ENCODE measurements around the gene ZP4.

ZP4 gene

GRCh38 chr1:237890822-237891221 lies at the start of gene ZP4:
ZP4 (minus strand) TSS chr1:237890922; CDS start chr1:237890635, 287 bp downstream.
- no peak for DNase-seq

DNA sequence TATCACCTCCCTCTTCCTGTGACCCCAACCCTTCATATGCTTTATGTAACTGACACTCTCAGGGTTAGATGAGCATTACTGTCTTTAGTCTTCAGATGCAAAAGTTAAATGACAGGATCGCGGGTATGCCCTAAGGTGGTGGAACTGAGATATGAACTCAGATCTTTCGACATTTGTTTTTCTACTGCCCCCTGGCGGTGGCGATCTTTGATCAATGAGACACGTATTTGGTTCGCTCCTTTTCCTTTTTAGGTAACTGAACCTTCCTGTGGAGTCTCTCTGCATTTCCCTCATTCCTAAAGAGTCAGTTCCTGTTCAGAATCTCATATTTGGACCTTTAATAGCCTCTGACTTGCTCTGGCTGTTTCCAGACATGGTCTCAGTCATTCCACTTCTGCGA lies 47.8 kb upstream of the ZP4 start:
- DNase-seq = peak; percentile 4

- no peak for DNase-seq
These were observed 47.3 kb upstream of the ZP4 start for GRCh38 chr1:237938068-237938467.

DNA sequence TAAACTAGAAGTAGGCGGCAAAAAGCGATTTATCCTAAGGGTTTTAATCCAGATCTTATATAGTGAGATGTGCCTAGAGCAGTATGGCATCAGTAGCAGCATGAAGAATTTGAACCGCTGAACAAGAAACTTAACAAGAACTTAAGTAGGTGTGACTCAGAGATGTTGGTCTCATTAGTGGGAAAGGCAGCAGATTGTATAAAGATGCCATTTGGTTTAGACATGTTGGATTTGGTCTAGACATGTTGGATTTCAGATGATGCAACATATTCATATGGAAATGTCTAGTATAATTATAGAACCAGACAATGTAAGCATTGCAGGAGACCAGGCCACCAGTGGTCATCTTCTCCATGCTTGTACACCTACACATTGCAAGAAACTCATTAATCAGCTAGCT lies 42.1 kb upstream of the ZP4 start:
- no peak for DNase-seq

GRCh38 chr1:237931581-237931980 lies 40.9 kb upstream of the ZP4 start:
- DNase-seq = no peak

DNA sequence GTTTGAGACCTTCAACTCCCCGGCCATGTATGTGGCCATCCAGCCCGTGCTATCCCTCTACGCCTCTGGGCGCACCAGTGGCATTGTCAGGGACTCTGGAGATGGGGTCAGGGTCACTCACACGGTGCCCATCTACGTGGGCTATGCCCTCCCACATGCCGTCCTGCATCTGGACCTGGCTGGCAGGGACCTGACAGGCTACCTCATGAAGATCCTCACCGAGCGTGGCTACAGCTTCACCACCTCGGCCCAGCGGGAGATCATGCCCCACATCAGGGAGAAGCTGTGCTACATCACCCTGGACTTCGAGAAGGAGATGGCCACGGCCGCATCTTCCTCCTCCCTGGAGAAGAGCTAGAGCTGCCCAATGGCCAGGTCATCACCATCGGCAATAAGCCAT lies 36.5 kb upstream of the ZP4 start:
- no peak for DNase-seq

- no peak for DNase-seq
These were observed 30.6 kb upstream of the ZP4 start for GRCh38 chr1:237921306-237921705.

GRCh38 chr1:237913345-237913744 lies 22.6 kb upstream of the ZP4 start:
- DNase-seq = no peak

- DNase-seq = no peak
These were observed 21.2 kb upstream of the ZP4 start for GRCh38 chr1:237911911-237912310.

GRCh38 chr1:237910834-237911233 lies 20.1 kb upstream of the ZP4 start:
- DNase-seq = no peak

- DNase-seq = no peak
These were observed 13.2 kb upstream of the ZP4 start for GRCh38 chr1:237903961-237904360.

DNA sequence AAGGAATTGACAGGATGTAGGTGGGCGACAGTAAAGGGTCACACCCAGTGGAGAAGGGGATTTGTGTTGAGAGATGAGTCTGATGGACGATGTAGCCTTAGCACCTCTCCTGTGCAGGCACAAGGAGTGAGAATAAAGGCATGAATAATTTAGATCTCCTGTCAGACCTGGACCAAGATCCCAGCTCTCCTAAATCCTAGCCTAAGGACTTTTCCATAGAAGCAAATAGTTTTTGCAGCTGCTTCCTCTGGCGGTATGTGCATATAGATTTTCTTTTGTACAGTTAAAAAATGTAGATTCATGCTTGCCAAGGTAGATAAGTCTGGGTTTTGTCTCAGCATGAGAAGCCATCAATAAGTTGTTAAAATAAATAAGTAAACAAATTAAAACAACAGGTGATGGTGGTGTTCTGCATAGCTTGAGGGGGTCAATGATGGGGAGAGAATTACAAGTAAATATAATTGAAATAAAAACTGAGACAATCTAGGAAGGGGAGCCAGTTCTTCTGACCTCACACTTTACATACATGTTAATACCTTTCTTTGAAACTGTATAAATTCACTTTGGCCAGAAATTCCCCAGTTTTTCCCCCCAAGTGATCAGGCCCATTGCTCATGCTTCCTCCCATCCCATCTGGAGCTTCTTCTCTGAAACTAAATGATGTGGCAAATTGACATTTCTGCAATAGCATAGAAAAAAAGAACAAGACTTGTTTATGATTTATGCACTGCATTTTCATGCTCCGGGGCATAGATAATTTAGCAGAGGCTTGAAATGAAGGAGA lies 12.4 kb upstream of the ZP4 start:
- DNase-seq = no peak

- peak; percentile 2 for DNase-seq
These were observed 10.7 kb upstream of the ZP4 start for GRCh38 chr1:237901299-237901934.

- no peak for DNase-seq
These were observed 4.9 kb upstream of the ZP4 start for GRCh38 chr1:237895630-237896029.

- no peak for DNase-seq
These were observed 3.4 kb upstream of the ZP4 start for GRCh38 chr1:237894131-237894530.

DNA sequence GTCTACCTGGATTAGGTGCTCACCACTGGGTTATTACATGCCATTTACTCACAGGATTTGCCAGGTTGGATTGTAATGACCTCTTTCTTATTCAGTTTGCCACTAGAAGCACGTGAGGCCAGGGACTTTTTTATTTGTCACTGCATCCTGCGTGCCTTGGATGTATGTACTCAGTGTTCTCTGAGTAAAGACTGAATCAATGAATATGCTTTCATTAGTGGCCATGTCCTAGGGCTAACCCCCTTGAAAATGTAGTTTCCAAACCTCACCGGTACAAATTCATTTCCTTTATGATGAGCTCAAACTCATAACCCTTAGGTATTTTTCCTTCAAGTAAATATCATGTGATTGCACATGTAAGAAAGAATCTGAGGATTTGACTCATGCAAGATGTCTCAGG lies 1.3 kb upstream of the ZP4 start:
- DNase-seq = no peak

- DNase-seq = no peak
These were observed 544 bp upstream of the ZP4 start for GRCh38 chr1:237891266-237891665.

GRCh38 chr1:237890416-237890815 lies 306 bp downstream of the ZP4 start:
- no peak for DNase-seq

- DNase-seq = no peak
These were observed 2.6 kb downstream of the ZP4 start for GRCh38 chr1:237888143-237888542.

DNA sequence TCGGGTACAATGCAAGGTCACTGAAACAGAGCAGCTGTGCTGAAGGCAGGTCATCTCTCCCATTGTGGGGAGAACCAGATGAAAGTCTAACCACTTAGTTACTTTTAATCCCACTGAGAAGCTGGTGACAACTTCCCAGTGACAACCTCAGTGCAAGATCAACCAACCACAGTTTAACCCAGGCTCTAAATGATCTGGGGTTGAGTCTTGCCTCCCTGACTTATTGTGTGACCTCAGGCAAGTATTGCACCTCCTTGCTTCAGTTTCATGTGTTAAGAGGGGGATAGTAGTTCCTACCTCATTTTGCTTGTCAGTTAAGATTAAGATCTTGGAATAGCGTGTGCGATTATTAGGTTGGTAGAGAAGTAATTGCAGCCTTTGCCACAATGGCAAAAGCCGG lies 3.2 kb downstream of the ZP4 start:
- DNase-seq = no peak

GRCh38 chr1:237884237-237884636 lies 6.5 kb downstream of the ZP4 start:
- no peak for DNase-seq

GRCh38 chr1:237879195-237879594 lies 11.5 kb downstream of the ZP4 start:
- DNase-seq = no peak

DNA sequence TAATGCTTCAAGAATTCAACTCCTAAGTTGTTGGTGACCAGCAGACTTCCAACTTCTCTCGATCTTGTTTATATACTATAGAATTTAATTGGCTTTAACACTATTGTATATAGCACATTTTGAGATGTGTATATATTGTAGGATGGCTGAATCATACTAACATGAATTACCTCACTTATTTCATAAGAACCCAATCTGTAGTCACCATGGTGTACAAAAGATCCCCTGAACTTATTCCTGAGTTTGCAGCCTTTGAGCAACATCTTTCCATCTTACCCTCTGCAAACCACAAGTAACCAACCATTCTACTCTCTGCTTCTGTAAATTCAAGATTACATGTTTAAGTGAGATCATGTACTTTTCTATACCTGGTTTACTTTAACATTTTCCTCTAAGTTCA lies 12.3 kb downstream of the ZP4 start:
- no peak for DNase-seq

GRCh38 chr1:237877631-237878030 lies 13.1 kb downstream of the ZP4 start:
- no peak for DNase-seq

DNA sequence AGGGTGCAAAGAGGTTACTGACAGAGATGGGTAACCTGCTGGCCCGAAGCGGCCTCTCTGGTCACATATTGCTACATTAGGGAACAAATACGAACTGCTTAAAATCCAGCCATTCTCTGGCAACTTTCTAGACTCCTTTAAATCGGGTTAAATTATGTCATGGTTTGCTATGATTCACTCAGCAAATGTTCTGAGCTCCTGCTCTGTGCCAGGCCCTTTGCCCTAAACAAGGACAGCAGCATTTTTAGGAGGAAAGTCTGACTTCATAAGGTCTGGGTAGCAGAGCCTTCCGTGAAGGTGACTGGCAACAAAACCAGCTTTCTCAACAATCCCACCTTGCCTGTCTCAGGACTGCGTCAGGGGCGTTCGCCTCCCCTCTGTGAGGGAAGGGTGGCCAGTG lies 15.4 kb downstream of the ZP4 start:
- no peak for DNase-seq
